MCF 10A (cell line): ENCODE data around the gene CEP19. TPM values are rescaled to one million over a fixed set of nuclear protein-coding genes. Genes with fewer than 3 reads are reported as not detected.
A peak's percentile ranks its signal among the peaks of the same experiment; 100 is the strongest.

ENCODE experiments used
- BruUV-seq: library from RNA; stranded (reverse); fragments of 400-500 nt; replicated peaks from 2 replicates; lab custom pipeline; 2021; lab: Mats Ljungman, UMichigan
- CTCF ChIA-PET: fragments of 300-600 bp; sonication (Branson Sonifier 250); formaldehyde crosslinking; extraction: SDS; loops from one replicate; lab custom pipeline; 2021; ENCODE audit warnings: antibody characterized with exemption, inconsistent platforms; lab: Yijun Ruan, JAX
- POLR2A ChIA-PET: fragments of 300-600, 350-650 bp; sonication (Branson Sonifier 250); formaldehyde crosslinking; extraction: SDS; loops from one replicate; lab custom pipeline; 2020; ENCODE audit warnings: antibody characterized with exemption, inconsistent platforms; lab: Yijun Ruan, JAX
- DNase-seq: peaks from one replicate; pipeline ENCODE4 v3.0.0-alpha.2; 2018; ENCODE audit not compliant: unreplicated experiment
- H3K27ac Mint-ChIP-seq: one replicate; pipeline ENCODE4 v1.8.0; 2022; ENCODE audit warnings: mild to moderate bottlenecking, low read depth, mixed read lengths; ENCODE audit not compliant: unreplicated experiment
- H3K27me3 Mint-ChIP-seq: one replicate; pipeline ENCODE4 v1.8.0; 2022; ENCODE audit warnings: mixed read lengths; ENCODE audit not compliant: insufficient read depth, unreplicated experiment
- H3K36me3 Mint-ChIP-seq: one replicate; pipeline ENCODE4 v1.8.0; 2022; ENCODE audit warnings: mild to moderate bottlenecking, moderate library complexity, mixed read lengths; ENCODE audit not compliant: insufficient read depth, unreplicated experiment
- H3K4me1 Mint-ChIP-seq: one replicate; pipeline ENCODE4 v1.8.0; 2022; ENCODE audit warnings: mixed read lengths; ENCODE audit not compliant: insufficient read depth, unreplicated experiment
- H3K4me3 Mint-ChIP-seq: one replicate; pipeline ENCODE4 v1.8.0; 2022; ENCODE audit warnings: mild to moderate bottlenecking, moderate library complexity, mixed read lengths; ENCODE audit not compliant: unreplicated experiment
- H3K9me3 Mint-ChIP-seq: one replicate; pipeline ENCODE4 v1.8.0; 2022; ENCODE audit warnings: mixed read lengths; ENCODE audit not compliant: unreplicated experiment
- CTCF ChIP-seq: fragments of 200-600 bp; IDR thresholded peaks from one replicate; pipeline ENCODE4 v1.8.0; 2022; ENCODE audit warnings: antibody characterized with exemption, mild to moderate bottlenecking; ENCODE audit not compliant: unreplicated experiment
- intact Hi-C: fragments of 100-400 bp; cut with micrococcal nuclease; formaldehyde crosslinking; loops from 2 replicates; pipeline ENCODE4 v1.14.1; 2022
- total RNA-seq: library from RNA; stranded (reverse); gene quantifications from 2 replicates; pipeline ENCODE4 v1.2.3, GENCODE V29; 2022

CEP19 gene
- total RNA-seq, 1 experiment from 2014 or later, result 1.8 TPM

- BruUV-seq, result no TSS peak
- peak; percentile 9 for DNase-seq
These were observed 17.8 kb downstream of the CEP19 start for GRCh38 chr3:196694202-196694638.

GRCh38 chr3:196691386-196691785 lies 20.7 kb downstream of the CEP19 start:
- intact Hi-C loops, result no loop called here
- peaks cover 9% of the 10 kb centered on the region for H3K4me1 Mint-ChIP-seq
- CTCF ChIA-PET, result interaction anchor here (0.6 to 1.0 kb wide), 3 partner anchors 14 to 168 kb away, joined by 3 to 5 read pairs (median 3); no protein-coding TSS in a partner anchor
- no peaks in the 10 kb centered on the region for H3K36me3 Mint-ChIP-seq
- no TSS peak for BruUV-seq
- no peaks in the 10 kb centered on the region for H3K27me3 Mint-ChIP-seq
- no peak overlapping the region for H3K4me3 Mint-ChIP-seq
- H3K9me3 Mint-ChIP-seq, result no peaks in the 10 kb centered on the region
- POLR2A ChIA-PET, result interaction anchor here (1.0 kb wide), 1 partner anchor 16 kb away, joined by 3 read pairs; no protein-coding TSS in a partner anchor
- no peak for TF ChIP-seq CTCF
- DNase-seq, result no peak
- H3K27ac Mint-ChIP-seq, result no peak overlapping the region

More at GRCh38 chr3:196694202-196694638, 17.8 kb downstream of the CEP19 start:
- Mint-ChIP-seq H3K27me3 (no peaks in the 10 kb centered on the region), H3K27ac (no peak overlapping the region), H3K36me3 (peaks cover 5% of the 10 kb centered on the region), H3K9me3 (no peaks in the 10 kb centered on the region), H3K4me3 (no peak overlapping the region), H3K4me1 (no peaks in the 10 kb centered on the region)
- no peak for TF ChIP-seq CTCF
- intact Hi-C loops, result no loop called here
- ChIA-PET POLR2A (no interaction called here), CTCF (interaction anchor here (0.5 to 1.6 kb wide), 5 partner anchors 9 to 147 kb away, joined by 3 to 6 read pairs (median 4); no protein-coding TSS in a partner anchor)

- BruUV-seq, result no TSS peak
- Mint-ChIP-seq H3K27me3 (no peaks in the 10 kb centered on the region), H3K27ac (no peak overlapping the region), H3K36me3 (no peaks in the 10 kb centered on the region), H3K4me3 (no peak overlapping the region), H3K4me1 (peaks cover 9% of the 10 kb centered on the region), H3K9me3 (no peaks in the 10 kb centered on the region)
- ChIA-PET POLR2A (no interaction called here), CTCF (interaction anchor here (0.7 to 1.5 kb wide), 6 partner anchors 77 to 908 kb away, joined by 3 to 8 read pairs (median 3); no protein-coding TSS in a partner anchor)
- DNase-seq, result no peak
- no peak for TF ChIP-seq CTCF
- intact Hi-C loops, result loop anchor here (10.0 kb wide), 2 partner anchors 155 to 435 kb away; no protein-coding TSS in a partner anchor
These were observed 21.9 kb downstream of the CEP19 start for GRCh38 chr3:196689941-196690660.

GRCh38 chr3:196688349-196688748 lies 23.7 kb downstream of the CEP19 start:
- H3K27ac Mint-ChIP-seq, result no peak overlapping the region
- intact Hi-C loops, result loop anchor here (10.0 kb wide), 2 partner anchors 154 to 434 kb away; no protein-coding TSS in a partner anchor
- H3K4me1 Mint-ChIP-seq, result peaks cover 15% of the 10 kb centered on the region
- CTCF ChIA-PET, result interaction anchor here (0.6 to 5.9 kb wide), 7 partner anchors 37 to 310 kb away, joined by 3 to 149 read pairs (median 3); no protein-coding TSS in a partner anchor
- BruUV-seq, result no TSS peak
- no peaks in the 10 kb centered on the region for H3K9me3 Mint-ChIP-seq
- H3K4me3 Mint-ChIP-seq, result no peak overlapping the region
- POLR2A ChIA-PET, result interaction anchor here (0.5 to 1.7 kb wide), 6 partner anchors 53 to 552 kb away, joined by 3 to 6 read pairs (median 3); no protein-coding TSS in a partner anchor
- TF ChIP-seq CTCF, result no peak
- DNase-seq, result peak; percentile 88
- no peaks in the 10 kb centered on the region for H3K27me3 Mint-ChIP-seq
- no peaks in the 10 kb centered on the region for H3K36me3 Mint-ChIP-seq
